ENCODE measurements around the gene ATP11B. TPM values are rescaled to one million over a fixed set of nuclear protein-coding genes. Genes with fewer than 3 reads are reported as not detected.

Gene ATP11B
- total and polyA plus RNA-seq, 2 experiments from 2014 or later = 19.8 to 60.5 TPM

DNA sequence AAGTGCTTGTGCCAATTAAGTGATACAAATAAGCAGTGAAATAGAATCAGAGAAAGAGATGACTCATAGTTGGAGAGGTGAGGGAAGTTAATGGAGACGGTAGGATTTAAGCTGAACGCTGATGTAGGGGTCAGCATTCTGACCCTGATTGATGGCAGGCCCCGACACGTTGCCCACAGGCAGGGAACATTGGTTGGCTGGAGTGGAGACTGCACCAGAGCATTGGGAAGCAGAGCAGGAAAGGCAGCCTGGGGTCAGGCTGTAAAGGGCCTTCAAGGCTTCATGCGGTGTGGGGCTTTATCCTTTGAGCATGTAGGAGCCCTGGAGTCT is 118.4 kb downstream of the ATP11B start:
- Histone ChIP-seq H3K4me2 (no peak overlapping the region), H3K27ac (no peak overlapping the region), H2AFZ (no peak overlapping the region), H3K4me3 (no peak overlapping the region), H3K9me2 (replicated peaks; ENCODE audit: insufficient read depth) (no peaks in the 10 kb centered on the region), H4K20me1 (ENCODE audit: insufficient read depth, poor library complexity, severe bottlenecking) (no peaks in the 10 kb centered on the region), H3K36me3 (replicated peaks; ENCODE audit: insufficient read depth, low read depth) (no peaks in the 10 kb centered on the region), H3K79me2 (no peaks in the 10 kb centered on the region), H3K9me3 (ENCODE audit: low read depth) (no peaks in the 10 kb centered on the region), H3K27me3 (no peaks in the 10 kb centered on the region), H3K4me1 (ENCODE audit: insufficient read depth) (no peaks in the 10 kb centered on the region)
- DNase-seq (ENCODE audit: low spot score) = no peak
- 63% methylated on average over 5 of the region's 5 CpGs for WGBS (ENCODE audit: low lambda C conversion rate, missing lambda C conversion rate)
- no peak for TF ChIP-seq CTCF (IDR thresholded peaks at IDR 0.05; ENCODE audit: poor library complexity)
- TF ChIP-seq EZH2phosphoT487 (IDR thresholded peaks at IDR 0.05; ENCODE audit: low read depth, severe bottlenecking, unreplicated experiment) = no peak
- TF ChIP-seq EZH2 (IDR thresholded peaks at IDR 0.05; ENCODE audit: borderline replicate concordance) = no peak

GRCh38 chr3:182912474-182912873 is 119.2 kb downstream of the ATP11B start:
- H3K9me2 ChIP-seq (replicated peaks; ENCODE audit: insufficient read depth) = no peaks in the 10 kb centered on the region
- no peak overlapping the region for H3K27ac ChIP-seq
- no peak overlapping the region for H3K4me2 ChIP-seq
- TF ChIP-seq EZH2 (IDR thresholded peaks at IDR 0.05; ENCODE audit: borderline replicate concordance) (no peak), EZH2phosphoT487 (IDR thresholded peaks at IDR 0.05; ENCODE audit: low read depth, severe bottlenecking, unreplicated experiment) (no peak), CTCF (IDR thresholded peaks at IDR 0.05; ENCODE audit: poor library complexity) (no peak)
- H3K4me1 ChIP-seq (ENCODE audit: insufficient read depth) = no peaks in the 10 kb centered on the region
- H3K79me2 ChIP-seq = no peaks in the 10 kb centered on the region
- H4K20me1 ChIP-seq (ENCODE audit: insufficient read depth, poor library complexity, severe bottlenecking) = no peaks in the 10 kb centered on the region
- no peak for DNase-seq (ENCODE audit: low spot score)
- H3K4me3 ChIP-seq = no peak overlapping the region
- no peaks in the 10 kb centered on the region for H3K27me3 ChIP-seq
- no peak overlapping the region for H2AFZ ChIP-seq
- no peaks in the 10 kb centered on the region for H3K36me3 ChIP-seq (replicated peaks; ENCODE audit: insufficient read depth, low read depth)
- WGBS (ENCODE audit: low lambda C conversion rate, missing lambda C conversion rate) = 90% methylated on average over 5 of the region's 5 CpGs
- H3K9me3 ChIP-seq (ENCODE audit: low read depth) = no peaks in the 10 kb centered on the region

- Histone ChIP-seq H3K27me3 (no peaks in the 10 kb centered on the region), H3K9me3 (ENCODE audit: low read depth) (no peaks in the 10 kb centered on the region), H3K79me2 (no peaks in the 10 kb centered on the region), H2AFZ (no peak overlapping the region), H3K27ac (no peak overlapping the region), H3K4me1 (ENCODE audit: insufficient read depth) (no peaks in the 10 kb centered on the region), H3K4me2 (no peak overlapping the region), H3K36me3 (replicated peaks; ENCODE audit: insufficient read depth, low read depth) (no peaks in the 10 kb centered on the region), H3K9me2 (replicated peaks; ENCODE audit: insufficient read depth) (no peaks in the 10 kb centered on the region), H3K4me3 (no peak overlapping the region), H4K20me1 (ENCODE audit: insufficient read depth, poor library complexity, severe bottlenecking) (no peaks in the 10 kb centered on the region)
- TF ChIP-seq CTCF (IDR thresholded peaks at IDR 0.05; ENCODE audit: poor library complexity) (no peak), EZH2 (IDR thresholded peaks at IDR 0.05; ENCODE audit: borderline replicate concordance) (no peak), EZH2phosphoT487 (IDR thresholded peaks at IDR 0.05; ENCODE audit: low read depth, severe bottlenecking, unreplicated experiment) (no peak)
- WGBS (ENCODE audit: low lambda C conversion rate, missing lambda C conversion rate) = 64% methylated on average over 4 of the region's 4 CpGs
- DNase-seq (ENCODE audit: low spot score) = no peak
Observed at GRCh38 chr3:182913889-182914288, 120.6 kb downstream of the ATP11B start.

GRCh38 chr3:182914341-182914740 is 121.0 kb downstream of the ATP11B start:
- Histone ChIP-seq H3K27me3 (no peaks in the 10 kb centered on the region), H3K79me2 (no peaks in the 10 kb centered on the region), H3K27ac (no peak overlapping the region), H3K9me3 (ENCODE audit: low read depth) (no peaks in the 10 kb centered on the region), H2AFZ (no peak overlapping the region), H3K36me3 (replicated peaks; ENCODE audit: insufficient read depth, low read depth) (no peaks in the 10 kb centered on the region), H3K9me2 (replicated peaks; ENCODE audit: insufficient read depth) (no peaks in the 10 kb centered on the region), H3K4me2 (no peak overlapping the region), H3K4me3 (no peak overlapping the region), H3K4me1 (ENCODE audit: insufficient read depth) (no peaks in the 10 kb centered on the region), H4K20me1 (ENCODE audit: insufficient read depth, poor library complexity, severe bottlenecking) (no peaks in the 10 kb centered on the region)
- TF ChIP-seq EZH2phosphoT487 (IDR thresholded peaks at IDR 0.05; ENCODE audit: low read depth, severe bottlenecking, unreplicated experiment) (no peak), CTCF (IDR thresholded peaks at IDR 0.05; ENCODE audit: poor library complexity) (no peak), EZH2 (IDR thresholded peaks at IDR 0.05; ENCODE audit: borderline replicate concordance) (no peak)
- no peak for DNase-seq (ENCODE audit: low spot score)
- 96% methylated on average over 1 of the region's 1 CpG for WGBS (ENCODE audit: low lambda C conversion rate, missing lambda C conversion rate)

Data from hepatocyte (in vitro differentiated cells).